Trophoblast cell (in vitro differentiated cells and primary cell): ENCODE measurements around the gene UCN.

Experiments
- DNase-seq, 2 donors: peaks; one replicate each; pipeline ENCODE4 v3.0.0-alpha.2; 2016
- H2AFZ ChIP-seq: 2 replicates; pipeline ENCODE4 v1.6.1; 2013; ENCODE audit warnings: low read length, moderate library complexity, mild to moderate bottlenecking; ENCODE audit not compliant: insufficient read depth, poor library complexity
- H2AK5ac ChIP-seq: 2 replicates; pipeline ENCODE4 v1.6.1; 2013; ENCODE audit warnings: mild to moderate bottlenecking, low read length
- H2BK120ac ChIP-seq: 2 replicates; pipeline ENCODE4 v1.6.1; 2013; ENCODE audit warnings: low read length, mild to moderate bottlenecking, moderate library complexity; ENCODE audit not compliant: insufficient read depth, poor library complexity
- H2BK12ac ChIP-seq: 2 replicates; pipeline ENCODE4 v1.6.1; 2013; ENCODE audit warnings: mild to moderate bottlenecking, low read length, moderate library complexity
- H2BK5ac ChIP-seq: 2 replicates; pipeline ENCODE4 v1.6.1; 2013; ENCODE audit warnings: low read length, low read depth, moderate library complexity, mild to moderate bottlenecking; ENCODE audit not compliant: poor library complexity
- H3K14ac ChIP-seq: 2 replicates; pipeline ENCODE4 v1.6.1; 2013; ENCODE audit warnings: mild to moderate bottlenecking, low read length
- H3K18ac ChIP-seq: 2 replicates; pipeline ENCODE4 v1.6.1; 2013; ENCODE audit warnings: mild to moderate bottlenecking, low read length
- H3K23ac ChIP-seq: 2 replicates; pipeline ENCODE4 v1.6.1; 2013; ENCODE audit warnings: low read length
- H3K27ac ChIP-seq: 2 replicates; pipeline ENCODE4 v1.5.1; 2013; ENCODE audit warnings: low read depth, mild to moderate bottlenecking, inconsistent platforms, low read length, moderate library complexity
- H3K27me3 ChIP-seq: 2 replicates; pipeline ENCODE4 v1.6.1; 2013; ENCODE audit warnings: inconsistent platforms, mild to moderate bottlenecking, low read length, moderate library complexity; ENCODE audit not compliant: insufficient read depth
- H3K36me3 ChIP-seq, 2 experiments: 1 replicate in 1 of 2; 2 replicates in 1 of 2; pipeline ENCODE4 v1.6.1; 2013; ENCODE audit warnings: low read length in 2 of 2, mild to moderate bottlenecking in 2 of 2, moderate library complexity in 1 of 2; ENCODE audit not compliant: insufficient read depth in 2 of 2, control insufficient read depth in 1 of 2
- H3K4ac ChIP-seq: 2 replicates; pipeline ENCODE4 v1.6.1; 2013; ENCODE audit warnings: low read depth, mild to moderate bottlenecking, low read length, moderate library complexity
- H3K4me1 ChIP-seq, 2 experiments: 1 replicate in 1 of 2; 2 replicates in 1 of 2; pipeline ENCODE4 v1.6.1; 2013; ENCODE audit warnings: low read length in 2 of 2, mild to moderate bottlenecking in 2 of 2, moderate library complexity in 1 of 2; ENCODE audit not compliant: insufficient read depth in 2 of 2, control insufficient read depth in 1 of 2
- H3K4me2 ChIP-seq: 2 replicates; pipeline ENCODE4 v1.6.1; 2013; ENCODE audit warnings: inconsistent platforms, mild to moderate bottlenecking, low read length, moderate library complexity
- H3K4me3 ChIP-seq: 2 replicates; pipeline ENCODE4 v1.5.1; 2013; ENCODE audit warnings: mild to moderate bottlenecking, low read depth, low read length, inconsistent platforms
- H3K79me1 ChIP-seq: one replicate; pipeline ENCODE4 v1.6.1; 2013; ENCODE audit warnings: low read length
- H3K79me2 ChIP-seq: 2 replicates; pipeline ENCODE4 v1.6.1; 2013; ENCODE audit warnings: low read length, mild to moderate bottlenecking; ENCODE audit not compliant: control insufficient read depth, insufficient read depth, poor library complexity
- H3K9ac ChIP-seq: 2 replicates; pipeline ENCODE4 v1.6.1; 2013; ENCODE audit warnings: mild to moderate bottlenecking, low read length
- H3K9me3 ChIP-seq: 2 replicates; pipeline ENCODE4 v1.6.1; 2013; ENCODE audit warnings: low read depth, mild to moderate bottlenecking, control low read depth, inconsistent platforms, low read length; ENCODE audit not compliant: insufficient read depth
- H4K12ac ChIP-seq: 2 replicates; pipeline ENCODE4 v1.6.1; 2013; ENCODE audit warnings: low read depth, mild to moderate bottlenecking, low read length, moderate library complexity
- H4K8ac ChIP-seq: 2 replicates; pipeline ENCODE4 v1.6.1; 2013; ENCODE audit warnings: low read depth, mild to moderate bottlenecking, low read length, moderate library complexity
- H4K91ac ChIP-seq: one replicate; pipeline ENCODE4 v1.6.1; 2013; ENCODE audit warnings: low read depth, mild to moderate bottlenecking, low read length, moderate library complexity
- WGBS: extraction: QIAGEN DNeasy Blood & Tissue Kit; methylation state at CpG from one replicate; pipeline ENCODE4 v1.1.7; 2013; ENCODE audit warnings: missing lambda C conversion rate; ENCODE audit not compliant: insufficient read length, insufficient coverage; ENCODE audit errors: extremely low coverage; 5-methylcytosine and 5-hydroxymethylcytosine counted together

Gene UCN

DNA sequence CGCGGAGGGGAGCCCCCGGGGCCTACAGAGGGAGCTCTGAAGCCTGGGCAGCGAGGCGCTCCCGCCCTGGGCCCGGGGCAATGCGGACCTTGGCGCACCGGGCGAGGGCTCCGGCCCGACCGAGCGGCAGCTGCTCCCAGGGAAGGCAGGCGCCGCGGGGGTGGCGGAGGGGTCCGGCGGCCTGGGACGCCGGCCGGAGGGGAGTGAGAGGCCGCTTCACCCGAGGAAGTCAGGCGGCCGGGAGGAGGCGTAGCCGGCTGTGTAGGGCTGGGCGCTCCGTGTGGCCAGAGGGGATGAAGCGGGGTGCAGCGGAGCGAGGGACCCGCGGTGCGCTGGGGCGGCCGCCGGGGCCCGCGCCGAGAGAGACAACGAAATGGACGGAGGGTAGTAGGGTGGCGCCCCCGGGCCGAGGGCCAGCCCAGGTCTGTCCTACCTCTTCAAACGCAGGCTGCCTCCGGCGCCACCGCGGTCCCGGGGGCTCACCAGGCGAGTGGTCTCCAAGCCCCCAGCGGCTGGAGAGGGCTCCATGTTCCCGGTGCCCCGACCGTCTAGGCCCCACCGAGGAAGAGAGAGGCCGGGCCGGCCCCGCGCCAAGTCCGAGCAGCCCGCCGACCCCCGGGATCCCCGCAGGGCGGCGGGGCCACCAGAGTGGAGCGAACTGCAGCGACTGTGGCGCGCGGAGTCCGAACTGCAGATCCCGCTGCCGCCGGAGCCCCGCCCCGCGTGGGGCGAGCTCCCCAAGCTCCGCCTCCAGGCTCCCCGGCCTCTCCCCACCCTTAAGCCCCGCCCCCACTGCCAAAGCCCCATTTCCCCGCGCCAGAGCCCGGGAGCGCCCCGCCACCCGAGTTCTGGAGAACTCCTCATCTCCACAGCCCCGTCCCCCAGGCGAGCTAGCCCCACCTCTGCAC, 45.6 kb downstream of the UCN start, which contains the start of gene SLC30A3:
SLC30A3 (minus strand) TSS at position 669 of the 908 bp plus-strand sequence; CDS start at position 528, 141 bp downstream.
- Histone ChIP-seq H3K4me2 (peak within 1 kb of the TSS; percentile 71), H2BK5ac (no peak within 1 kb of the TSS), H2BK12ac (no peak within 1 kb of the TSS), H3K14ac (no peak within 1 kb of the TSS), H3K9ac (no peak within 1 kb of the TSS), H3K27me3 (peaks cover 63% of the 10 kb centered on the region), H3K23ac (no peak within 1 kb of the TSS), H3K36me3 (no peaks in the 10 kb centered on the region), H4K12ac (no peak within 1 kb of the TSS), H3K18ac (no peak within 1 kb of the TSS), H2AK5ac (no peak within 1 kb of the TSS), H3K79me1 (no peaks in the 10 kb centered on the region), H3K4me1 (peaks cover 8 to 17% of the 10 kb centered on the region in 2 experiments), H2BK120ac (no peak within 1 kb of the TSS), H4K8ac (no peak within 1 kb of the TSS), H3K4ac (no peak within 1 kb of the TSS), H3K4me3 (peak within 1 kb of the TSS; percentile 42), H3K79me2 (no peaks in the 10 kb centered on the region), H3K27ac (no peak within 1 kb of the TSS), H4K91ac (no peak within 1 kb of the TSS), H3K9me3 (peaks cover 11% of the 10 kb centered on the region), H2AFZ (peak within 1 kb of the TSS; percentile 10)
- WGBS, result no CpG with 5 or more reads among the region's 96 CpGs
- DNase-seq, result no peak

DNA sequence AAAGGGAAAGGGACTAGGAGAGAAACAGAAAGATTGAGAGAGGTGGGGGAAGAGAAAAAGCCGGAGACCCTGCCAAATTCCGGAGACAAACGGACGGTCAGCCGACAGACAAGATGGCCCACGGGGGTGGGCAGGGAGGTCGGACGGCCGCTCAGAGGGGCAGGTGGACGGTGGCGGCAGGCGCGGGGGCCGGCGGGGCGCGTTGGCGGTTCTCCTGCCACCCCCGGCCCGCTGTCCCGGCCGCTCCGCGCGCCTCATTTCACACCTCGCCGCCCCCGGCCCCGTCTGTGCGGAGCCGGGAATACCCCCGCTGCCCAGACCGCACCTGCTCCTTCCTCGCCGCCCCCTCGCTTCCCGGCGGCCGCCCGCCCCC, 46.3 kb downstream of the UCN start:
- H3K14ac ChIP-seq, result no peak overlapping the region
- H3K23ac ChIP-seq, result no peak overlapping the region
- H3K27ac ChIP-seq, result no peak overlapping the region
- H2AK5ac ChIP-seq, result no peak overlapping the region
- no CpG with 5 or more reads among the region's 40 CpGs for WGBS
- H2BK120ac ChIP-seq, result no peak overlapping the region
- H3K27me3 ChIP-seq, result peaks cover 63% of the 10 kb centered on the region
- no peak overlapping the region for H2BK5ac ChIP-seq
- no peak overlapping the region for H4K12ac ChIP-seq
- DNase-seq, result no peak
- H2AFZ ChIP-seq, result no peak overlapping the region
- no peak overlapping the region for H4K8ac ChIP-seq
- no peak overlapping the region for H2BK12ac ChIP-seq
- H3K4me2 ChIP-seq, result peak overlapping the region; percentile 71
- peaks cover 11% of the 10 kb centered on the region for H3K9me3 ChIP-seq
- peaks cover 8 to 17% of the 10 kb centered on the region in 2 experiments for H3K4me1 ChIP-seq
- no peaks in the 10 kb centered on the region for H3K79me2 ChIP-seq
- H3K4ac ChIP-seq, result no peak overlapping the region
- no peaks in the 10 kb centered on the region for H3K36me3 ChIP-seq
- no peaks in the 10 kb centered on the region for H3K79me1 ChIP-seq
- no peak overlapping the region for H3K9ac ChIP-seq
- H4K91ac ChIP-seq, result no peak overlapping the region
- H3K4me3 ChIP-seq, result no peak overlapping the region
- no peak overlapping the region for H3K18ac ChIP-seq

DNA sequence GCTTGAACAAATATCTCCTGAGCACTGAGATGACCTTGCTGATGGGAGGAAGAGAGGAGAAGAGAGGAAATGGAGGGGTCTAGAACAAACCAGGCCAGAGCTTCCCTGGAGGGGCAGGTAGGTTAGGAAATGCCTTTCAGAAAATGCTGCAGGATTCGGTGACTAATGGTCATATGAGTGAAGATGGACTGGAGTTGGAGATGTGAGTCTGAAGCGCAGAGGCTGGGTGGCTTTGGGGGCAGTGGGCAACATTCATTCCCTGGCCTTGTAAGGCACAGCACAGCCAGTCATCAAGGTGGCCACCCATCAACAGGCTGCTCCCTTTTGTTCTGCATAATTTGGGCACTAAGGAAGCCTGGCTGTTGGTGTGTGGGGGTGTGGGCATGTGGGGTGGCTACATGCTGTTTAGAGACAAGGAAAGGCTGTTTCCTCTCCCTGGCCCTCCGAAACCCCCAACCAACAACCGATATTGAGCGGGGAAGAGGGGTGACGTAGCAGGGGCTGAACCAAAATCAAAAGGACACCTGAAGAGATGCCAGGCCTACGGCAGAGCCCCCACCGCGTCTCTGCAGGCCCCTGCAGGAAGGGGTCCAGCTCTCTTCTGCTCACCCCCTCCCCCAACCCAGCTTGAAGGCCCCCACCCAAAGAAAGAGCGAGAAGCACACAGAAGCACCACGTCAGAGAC, 46.9 kb downstream of the UCN start:
- H4K91ac ChIP-seq, result no peak overlapping the region
- no peak overlapping the region for H2BK5ac ChIP-seq
- H3K14ac ChIP-seq, result no peak overlapping the region
- no CpG with 5 or more reads among the region's 11 CpGs for WGBS
- no peak overlapping the region for H4K8ac ChIP-seq
- no peak overlapping the region for H4K12ac ChIP-seq
- H3K9me3 ChIP-seq, result peaks cover 11% of the 10 kb centered on the region
- H3K79me2 ChIP-seq, result no peaks in the 10 kb centered on the region
- no peak overlapping the region for H3K9ac ChIP-seq
- no peak overlapping the region for H2AK5ac ChIP-seq
- H2AFZ ChIP-seq, result no peak overlapping the region
- peaks cover 8 to 17% of the 10 kb centered on the region in 2 experiments for H3K4me1 ChIP-seq
- H3K4me3 ChIP-seq, result no peak overlapping the region
- no peak overlapping the region for H2BK120ac ChIP-seq
- H3K27me3 ChIP-seq, result peaks cover 63% of the 10 kb centered on the region
- H3K36me3 ChIP-seq, result no peaks in the 10 kb centered on the region
- DNase-seq, result no peak
- H3K23ac ChIP-seq, result no peak overlapping the region
- H3K4me2 ChIP-seq, result no peak overlapping the region
- no peaks in the 10 kb centered on the region for H3K79me1 ChIP-seq
- H3K27ac ChIP-seq, result no peak overlapping the region
- H3K4ac ChIP-seq, result no peak overlapping the region
- H2BK12ac ChIP-seq, result no peak overlapping the region
- no peak overlapping the region for H3K18ac ChIP-seq

DNA sequence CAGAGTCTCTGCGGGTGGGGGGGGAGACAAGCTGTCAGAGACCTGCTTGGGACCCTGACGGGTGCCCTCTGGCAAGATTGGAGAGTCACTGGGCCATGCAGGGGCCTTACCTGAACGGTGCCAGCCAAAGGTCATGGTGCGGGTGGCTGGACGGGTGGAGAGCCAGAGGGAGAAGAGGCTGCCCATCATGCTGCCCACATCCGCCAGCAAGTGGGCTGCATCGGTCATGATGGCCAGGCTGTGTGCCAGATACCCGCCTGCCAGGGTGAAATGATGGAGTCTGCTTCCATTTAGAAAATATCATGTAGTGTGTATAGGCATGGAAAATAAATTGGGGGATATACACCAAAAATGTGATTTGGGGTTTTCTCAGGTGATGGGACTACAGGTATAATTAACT, 50.2 kb downstream of the UCN start:
- H3K18ac ChIP-seq, result no peak overlapping the region
- no peak overlapping the region for H3K9ac ChIP-seq
- no peaks in the 10 kb centered on the region for H3K79me1 ChIP-seq
- no peak overlapping the region for H3K4me2 ChIP-seq
- H4K12ac ChIP-seq, result no peak overlapping the region
- no peak overlapping the region for H4K91ac ChIP-seq
- H3K14ac ChIP-seq, result no peak overlapping the region
- no peak overlapping the region for H4K8ac ChIP-seq
- H3K23ac ChIP-seq, result no peak overlapping the region
- H3K4ac ChIP-seq, result no peak overlapping the region
- H2AFZ ChIP-seq, result no peak overlapping the region
- no peak for DNase-seq
- no peak overlapping the region for H2AK5ac ChIP-seq
- WGBS, result no CpG with 5 or more reads among the region's 8 CpGs
- peaks cover 5 to 10% of the 10 kb centered on the region in 2 experiments for H3K4me1 ChIP-seq
- no peak overlapping the region for H3K4me3 ChIP-seq
- H2BK5ac ChIP-seq, result no peak overlapping the region
- no peak overlapping the region for H3K27ac ChIP-seq
- no peak overlapping the region for H2BK12ac ChIP-seq
- H3K79me2 ChIP-seq, result no peaks in the 10 kb centered on the region
- no peak overlapping the region for H2BK120ac ChIP-seq
- H3K36me3 ChIP-seq, result no peaks in the 10 kb centered on the region
- peaks cover 31% of the 10 kb centered on the region for H3K27me3 ChIP-seq
- H3K9me3 ChIP-seq, result peaks cover 2% of the 10 kb centered on the region
